ENCODE measurements around the gene M1AP.

GRCh38 chr2:74554820-74555531 is 93.2 kb downstream of the M1AP start:
- no peak for TF ChIP-seq CTCF (IDR thresholded peaks at IDR 0.05)
- no peak for TF ChIP-seq POLR2A (IDR thresholded peaks at IDR 0.05)

All from lower leg skin (tissue), 3 donors.